ENCODE data around the gene LPIN2.
A peak's percentile ranks its signal among the peaks of the same experiment; 100 is the strongest.

Gene LPIN2

GRCh38 chr18:3013024-3013804 is at the start of gene LPIN2:
Gene LPIN2 (minus strand): TSS chr18:3013144. CDS start chr18:2960840, 52,304 bp downstream.
- in situ Hi-C loops (cut with MboI; ENCODE audit: low pct_unique_long_range_greater_than_20kb, low sequenced_read_pairs, unreplicated experiment) = no loop called here
- TF ChIP-seq CTCF (IDR thresholded peaks at IDR 0.05; ENCODE audit: extremely low read depth, insufficient read depth, missing control alignments) = no peak
- peak; percentile 98 for DNase-seq (ENCODE audit: low spot score)

- TF ChIP-seq CTCF (IDR thresholded peaks at IDR 0.05; ENCODE audit: extremely low read depth, insufficient read depth, missing control alignments) = no peak
- DNase-seq (ENCODE audit: low spot score) = no peak
- in situ Hi-C loops (cut with MboI; ENCODE audit: low pct_unique_long_range_greater_than_20kb, low sequenced_read_pairs, unreplicated experiment) = no loop called here
Observed at GRCh38 chr18:3061581-3062312, 48.8 kb upstream of the LPIN2 start.

GRCh38 chr18:3060667-3061580 is 48.0 kb upstream of the LPIN2 start:
- peak; percentile 45 for DNase-seq (ENCODE audit: low spot score)
- TF ChIP-seq CTCF (IDR thresholded peaks at IDR 0.05; ENCODE audit: extremely low read depth, insufficient read depth, missing control alignments) = no peak
- in situ Hi-C loops (cut with MboI; ENCODE audit: low pct_unique_long_range_greater_than_20kb, low sequenced_read_pairs, unreplicated experiment) = no loop called here

GRCh38 chr18:3059272-3059671 is 46.3 kb upstream of the LPIN2 start:
- TF ChIP-seq CTCF (IDR thresholded peaks at IDR 0.05; ENCODE audit: extremely low read depth, insufficient read depth, missing control alignments) = no peak
- DNase-seq (ENCODE audit: low spot score) = no peak
- in situ Hi-C loops (cut with MboI; ENCODE audit: low pct_unique_long_range_greater_than_20kb, low sequenced_read_pairs, unreplicated experiment) = no loop called here

GRCh38 chr18:3058328-3059191 is 45.6 kb upstream of the LPIN2 start:
- DNase-seq (ENCODE audit: low spot score) = no peak
- in situ Hi-C loops (cut with MboI; ENCODE audit: low pct_unique_long_range_greater_than_20kb, low sequenced_read_pairs, unreplicated experiment) = no loop called here
- no peak for TF ChIP-seq CTCF (IDR thresholded peaks at IDR 0.05; ENCODE audit: extremely low read depth, insufficient read depth, missing control alignments)
